HL-60 (cell line): ENCODE results near the gene TCP1.

Experiments used
- TF ChIP-seq, protein P1 (sequence below): IDR thresholded peaks from 2 replicates; pipeline ENCODE4 v1.6.1; 2012; ENCODE audit warnings: low read depth; ENCODE audit not compliant: insufficient replicate concordance
- TF ChIP-seq, protein P2 (sequence below): IDR thresholded peaks from one replicate; pipeline ENCODE4 v1.5.1; 2011; ENCODE audit warnings: low read length, control low read depth, inconsistent platforms; ENCODE audit not compliant: insufficient read depth

DNA sequence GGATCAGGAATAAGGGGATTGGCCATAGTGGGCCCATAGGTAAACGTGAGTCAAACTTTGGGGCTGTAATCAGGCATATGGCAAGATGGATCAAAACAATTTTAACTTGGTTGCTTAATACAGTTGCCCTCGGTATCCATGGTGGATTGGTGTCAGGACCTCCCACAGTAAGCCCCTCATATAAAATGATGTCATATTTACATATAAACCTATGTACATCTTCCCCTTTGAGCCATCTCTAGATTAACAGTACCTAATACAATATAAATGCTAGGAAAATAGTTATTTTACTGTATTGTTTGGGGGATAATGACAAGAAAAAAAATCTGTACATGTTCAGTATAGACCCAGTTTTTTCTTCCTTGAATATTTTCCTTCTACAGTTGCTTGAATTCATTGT, 35.0 kb downstream of the TCP1 start:
- TF ChIP-seq, protein P1, sequence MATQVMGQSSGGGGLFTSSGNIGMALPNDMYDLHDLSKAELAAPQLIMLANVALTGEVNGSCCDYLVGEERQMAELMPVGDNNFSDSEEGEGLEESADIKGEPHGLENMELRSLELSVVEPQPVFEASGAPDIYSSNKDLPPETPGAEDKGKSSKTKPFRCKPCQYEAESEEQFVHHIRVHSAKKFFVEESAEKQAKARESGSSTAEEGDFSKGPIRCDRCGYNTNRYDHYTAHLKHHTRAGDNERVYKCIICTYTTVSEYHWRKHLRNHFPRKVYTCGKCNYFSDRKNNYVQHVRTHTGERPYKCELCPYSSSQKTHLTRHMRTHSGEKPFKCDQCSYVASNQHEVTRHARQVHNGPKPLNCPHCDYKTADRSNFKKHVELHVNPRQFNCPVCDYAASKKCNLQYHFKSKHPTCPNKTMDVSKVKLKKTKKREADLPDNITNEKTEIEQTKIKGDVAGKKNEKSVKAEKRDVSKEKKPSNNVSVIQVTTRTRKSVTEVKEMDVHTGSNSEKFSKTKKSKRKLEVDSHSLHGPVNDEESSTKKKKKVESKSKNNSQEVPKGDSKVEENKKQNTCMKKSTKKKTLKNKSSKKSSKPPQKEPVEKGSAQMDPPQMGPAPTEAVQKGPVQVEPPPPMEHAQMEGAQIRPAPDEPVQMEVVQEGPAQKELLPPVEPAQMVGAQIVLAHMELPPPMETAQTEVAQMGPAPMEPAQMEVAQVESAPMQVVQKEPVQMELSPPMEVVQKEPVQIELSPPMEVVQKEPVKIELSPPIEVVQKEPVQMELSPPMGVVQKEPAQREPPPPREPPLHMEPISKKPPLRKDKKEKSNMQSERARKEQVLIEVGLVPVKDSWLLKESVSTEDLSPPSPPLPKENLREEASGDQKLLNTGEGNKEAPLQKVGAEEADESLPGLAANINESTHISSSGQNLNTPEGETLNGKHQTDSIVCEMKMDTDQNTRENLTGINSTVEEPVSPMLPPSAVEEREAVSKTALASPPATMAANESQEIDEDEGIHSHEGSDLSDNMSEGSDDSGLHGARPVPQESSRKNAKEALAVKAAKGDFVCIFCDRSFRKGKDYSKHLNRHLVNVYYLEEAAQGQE, result no peak
- TF ChIP-seq, protein P2, sequence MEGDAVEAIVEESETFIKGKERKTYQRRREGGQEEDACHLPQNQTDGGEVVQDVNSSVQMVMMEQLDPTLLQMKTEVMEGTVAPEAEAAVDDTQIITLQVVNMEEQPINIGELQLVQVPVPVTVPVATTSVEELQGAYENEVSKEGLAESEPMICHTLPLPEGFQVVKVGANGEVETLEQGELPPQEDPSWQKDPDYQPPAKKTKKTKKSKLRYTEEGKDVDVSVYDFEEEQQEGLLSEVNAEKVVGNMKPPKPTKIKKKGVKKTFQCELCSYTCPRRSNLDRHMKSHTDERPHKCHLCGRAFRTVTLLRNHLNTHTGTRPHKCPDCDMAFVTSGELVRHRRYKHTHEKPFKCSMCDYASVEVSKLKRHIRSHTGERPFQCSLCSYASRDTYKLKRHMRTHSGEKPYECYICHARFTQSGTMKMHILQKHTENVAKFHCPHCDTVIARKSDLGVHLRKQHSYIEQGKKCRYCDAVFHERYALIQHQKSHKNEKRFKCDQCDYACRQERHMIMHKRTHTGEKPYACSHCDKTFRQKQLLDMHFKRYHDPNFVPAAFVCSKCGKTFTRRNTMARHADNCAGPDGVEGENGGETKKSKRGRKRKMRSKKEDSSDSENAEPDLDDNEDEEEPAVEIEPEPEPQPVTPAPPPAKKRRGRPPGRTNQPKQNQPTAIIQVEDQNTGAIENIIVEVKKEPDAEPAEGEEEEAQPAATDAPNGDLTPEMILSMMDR, result no peak
